Measurements from ENCODE around the gene GPR39. TPM values are rescaled to one million over a fixed set of nuclear protein-coding genes. Genes with fewer than 3 reads are reported as not detected.

Gene GPR39
- total RNA-seq, 2 donors from 2014 or later: 1.9 to 2.7 TPM

GRCh38 chr2:132636346-132636745, 219.7 kb downstream of the GPR39 start:
- H3K4me1 ChIP-seq (ENCODE audit: control insufficient read depth in 1 of 2, low read depth in 2 of 2): no peaks in the 10 kb centered on the region
- no peak overlapping the region for H3K27ac ChIP-seq
- H3K4me3 ChIP-seq: no peak overlapping the region
- no peaks in the 10 kb centered on the region for H3K9me3 ChIP-seq
- TF ChIP-seq CTCF (IDR thresholded peaks at IDR 0.05): no peak
- ATAC-seq (ENCODE audit: insufficient number of reproducible peaks, low FRiP score, low read depth) (no peak), DNase-seq (ENCODE audit: low spot score) (no peak)
- H3K36me3 ChIP-seq: no peaks in the 10 kb centered on the region
- no peaks in the 10 kb centered on the region for H3K27me3 ChIP-seq (replicated peaks; ENCODE audit: insufficient read depth)

GRCh38 chr2:132638313-132639040, 221.9 kb downstream of the GPR39 start:
- TF ChIP-seq CTCF (IDR thresholded peaks at IDR 0.05): no peak
- no peaks in the 10 kb centered on the region for H3K36me3 ChIP-seq
- no peak for DNase-seq (ENCODE audit: low spot score)
- no peak overlapping the region for H3K4me3 ChIP-seq
- no peak overlapping the region for H3K27ac ChIP-seq
- ATAC-seq (ENCODE audit: insufficient number of reproducible peaks, low FRiP score, low read depth): no peak
- H3K9me3 ChIP-seq: no peaks in the 10 kb centered on the region
- H3K4me1 ChIP-seq (ENCODE audit: control insufficient read depth in 1 of 2, low read depth in 2 of 2): no peaks in the 10 kb centered on the region
- no peaks in the 10 kb centered on the region for H3K27me3 ChIP-seq (replicated peaks; ENCODE audit: insufficient read depth)

GRCh38 chr2:132640116-132640515, 223.5 kb downstream of the GPR39 start:
- no peaks in the 10 kb centered on the region for H3K9me3 ChIP-seq
- DNase-seq (ENCODE audit: low spot score) (no peak), ATAC-seq (ENCODE audit: insufficient number of reproducible peaks, low FRiP score, low read depth) (no peak)
- no peak overlapping the region for H3K4me3 ChIP-seq
- no peaks in the 10 kb centered on the region for H3K4me1 ChIP-seq (ENCODE audit: control insufficient read depth in 1 of 2, low read depth in 2 of 2)
- TF ChIP-seq CTCF (IDR thresholded peaks at IDR 0.05): no peak
- H3K36me3 ChIP-seq: no peaks in the 10 kb centered on the region
- no peak overlapping the region for H3K27ac ChIP-seq
- H3K27me3 ChIP-seq (replicated peaks; ENCODE audit: insufficient read depth): no peaks in the 10 kb centered on the region

- H3K9me3 ChIP-seq: no peaks in the 10 kb centered on the region
- no peak for TF ChIP-seq CTCF (IDR thresholded peaks at IDR 0.05)
- ATAC-seq (ENCODE audit: insufficient number of reproducible peaks, low FRiP score, low read depth): no peak
These were observed 225.2 kb downstream of the GPR39 start for GRCh38 chr2:132641819-132642218.

GRCh38 chr2:132642415-132642814, 225.8 kb downstream of the GPR39 start:
- Histone ChIP-seq H3K27me3 (replicated peaks; ENCODE audit: insufficient read depth) (no peaks in the 10 kb centered on the region), H3K27ac (no peak overlapping the region), H3K4me3 (no peak overlapping the region), H3K36me3 (no peaks in the 10 kb centered on the region), H3K9me3 (no peaks in the 10 kb centered on the region), H3K4me1 (ENCODE audit: control insufficient read depth in 1 of 2, low read depth in 2 of 2) (no peaks in the 10 kb centered on the region)
- DNase-seq (ENCODE audit: low spot score) (no peak), ATAC-seq (ENCODE audit: insufficient number of reproducible peaks, low FRiP score, low read depth) (no peak)
- TF ChIP-seq CTCF (IDR thresholded peaks at IDR 0.05): no peak

More at GRCh38 chr2:132641819-132642218, 225.2 kb downstream of the GPR39 start:
- no peak for DNase-seq (ENCODE audit: low spot score)
- no peak overlapping the region for H3K4me3 ChIP-seq
- H3K4me1 ChIP-seq (ENCODE audit: control insufficient read depth in 1 of 2, low read depth in 2 of 2): no peaks in the 10 kb centered on the region
- no peaks in the 10 kb centered on the region for H3K36me3 ChIP-seq
- H3K27me3 ChIP-seq (replicated peaks; ENCODE audit: insufficient read depth): no peaks in the 10 kb centered on the region
- H3K27ac ChIP-seq: no peak overlapping the region
